Endodermal cell (in vitro differentiated cells): ENCODE results near the gene SPAG6. TPM values are rescaled to one million over a fixed set of nuclear protein-coding genes. Genes with fewer than 3 reads are reported as not detected.

Experiments
- DNase-seq: peaks from one replicate; pipeline ENCODE4 v3.0.0-alpha.2; 2017
- H3K27ac ChIP-seq: 2 replicates; pipeline ENCODE4 v1.5.1; 2013; ENCODE audit warnings: mild to moderate bottlenecking, low read depth, low read length, moderate library complexity
- H3K27me3 ChIP-seq: 2 replicates; pipeline ENCODE4 v1.6.1; 2013; ENCODE audit warnings: mild to moderate bottlenecking, low read length, moderate library complexity; ENCODE audit not compliant: insufficient read depth, control insufficient read depth, poor library complexity, severe bottlenecking
- H3K36me3 ChIP-seq: 2 replicates; pipeline ENCODE4 v1.7.0; 2013; ENCODE audit warnings: mild to moderate bottlenecking, low read length, moderate library complexity; ENCODE audit not compliant: control insufficient read depth, insufficient read depth
- H3K4me1 ChIP-seq: one replicate; pipeline ENCODE4 v1.7.0; 2013; ENCODE audit warnings: low read length; ENCODE audit not compliant: control insufficient read depth, insufficient read depth
- H3K4me3 ChIP-seq: 2 replicates; pipeline ENCODE4 v1.5.1; 2013; ENCODE audit warnings: mild to moderate bottlenecking, low read length, moderate library complexity
- H3K9ac ChIP-seq: 2 replicates; pipeline ENCODE4 v1.6.1; 2013; ENCODE audit warnings: mild to moderate bottlenecking, low read length, moderate library complexity; ENCODE audit not compliant: poor library complexity, severe bottlenecking; ENCODE audit errors: extremely low read depth
- H3K9me3 ChIP-seq: 2 replicates; pipeline ENCODE4 v1.6.1; 2013; ENCODE audit warnings: mild to moderate bottlenecking, low read length, moderate library complexity; ENCODE audit not compliant: control insufficient read depth
- H3K27ac Mint-ChIP-seq: 2 replicates; pipeline ENCODE4 v1.8.0; 2020; ENCODE audit warnings: mixed read lengths
- H3K27me3 Mint-ChIP-seq: 2 replicates; pipeline ENCODE4 v1.8.0; 2021; ENCODE audit warnings: mild to moderate bottlenecking, mixed read lengths; ENCODE audit not compliant: insufficient read depth
- H3K36me3 Mint-ChIP-seq: 2 replicates; pipeline ENCODE4 v1.8.0; 2020; ENCODE audit warnings: low read depth, mixed read lengths
- H3K4me1 Mint-ChIP-seq: 2 replicates; pipeline ENCODE4 v1.8.0; 2020; ENCODE audit warnings: mixed read lengths
- H3K4me3 Mint-ChIP-seq: 2 replicates; pipeline ENCODE4 v1.8.0; 2020; ENCODE audit warnings: mild to moderate bottlenecking, moderate library complexity, mixed read lengths
- H3K9me3 Mint-ChIP-seq: 2 replicates; pipeline ENCODE4 v1.8.0; 2020; ENCODE audit warnings: mild to moderate bottlenecking, mixed read lengths
- WGBS, 2 experiments: methylation state at CpG; one replicate each; pipeline versions ENCODE4 v1.1.5 to v1.1.7; 2013; ENCODE audit warnings: missing lambda C conversion rate in 2 of 2, mixed read lengths in 1 of 2; ENCODE audit not compliant: insufficient coverage in 1 of 2, insufficient read length in 1 of 2; 5-methylcytosine and 5-hydroxymethylcytosine counted together
- total RNA-seq, 2 donors: library from RNA; stranded (reverse); fragmentation: NEBNext Ultra II Directional in 1 of 2; extraction: Animal tissue kit (Norgen Biotek cat#: 25700) in 1 of 2; gene quantifications; 2 replicates in 1 of 2; 3 replicates in 1 of 2; pipeline ENCODE4 v1.2.1, GENCODE V29; 2021
- TF ChIP-seq, protein P1 (sequence below): fragments of 200-600 bp; sonication (generic); conservative IDR thresholded peaks from 2 replicates; pipeline ENCODE4 v1.5.0; 2021; ENCODE audit warnings: antibody characterized with exemption, mild to moderate bottlenecking

SPAG6 gene
- total RNA-seq, 2 donors from 2014 or later, result 1.1 to 2.1 TPM

- WGBS, 2 experiments, result 90 to 94% methylated on average over 3 to 5 of the region's 5 CpGs
Observed at GRCh38 chr10:22464966-22465629, 119.8 kb downstream of the SPAG6 start.

GRCh38 chr10:22466763-22467334 is 121.6 kb downstream of the SPAG6 start:
- H3K27ac ChIP-seq, result no peak overlapping the region
- TF ChIP-seq, protein P1, sequence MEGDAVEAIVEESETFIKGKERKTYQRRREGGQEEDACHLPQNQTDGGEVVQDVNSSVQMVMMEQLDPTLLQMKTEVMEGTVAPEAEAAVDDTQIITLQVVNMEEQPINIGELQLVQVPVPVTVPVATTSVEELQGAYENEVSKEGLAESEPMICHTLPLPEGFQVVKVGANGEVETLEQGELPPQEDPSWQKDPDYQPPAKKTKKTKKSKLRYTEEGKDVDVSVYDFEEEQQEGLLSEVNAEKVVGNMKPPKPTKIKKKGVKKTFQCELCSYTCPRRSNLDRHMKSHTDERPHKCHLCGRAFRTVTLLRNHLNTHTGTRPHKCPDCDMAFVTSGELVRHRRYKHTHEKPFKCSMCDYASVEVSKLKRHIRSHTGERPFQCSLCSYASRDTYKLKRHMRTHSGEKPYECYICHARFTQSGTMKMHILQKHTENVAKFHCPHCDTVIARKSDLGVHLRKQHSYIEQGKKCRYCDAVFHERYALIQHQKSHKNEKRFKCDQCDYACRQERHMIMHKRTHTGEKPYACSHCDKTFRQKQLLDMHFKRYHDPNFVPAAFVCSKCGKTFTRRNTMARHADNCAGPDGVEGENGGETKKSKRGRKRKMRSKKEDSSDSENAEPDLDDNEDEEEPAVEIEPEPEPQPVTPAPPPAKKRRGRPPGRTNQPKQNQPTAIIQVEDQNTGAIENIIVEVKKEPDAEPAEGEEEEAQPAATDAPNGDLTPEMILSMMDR, result no peak
- 89 to 91% methylated on average over 1 to 3 of the region's 3 CpGs for WGBS, 2 experiments
- no peaks in the 10 kb centered on the region for H3K36me3 ChIP-seq
- H3K4me1 ChIP-seq, result no peaks in the 10 kb centered on the region
- Mint-ChIP-seq H3K27me3 (peaks cover 24% of the 10 kb centered on the region), H3K36me3 (no peaks in the 10 kb centered on the region), H3K27ac (no peak overlapping the region), H3K9me3 (no peaks in the 10 kb centered on the region), H3K4me1 (peaks cover 4% of the 10 kb centered on the region), H3K4me3 (no peak overlapping the region)
- DNase-seq, result no peak
- H3K27me3 ChIP-seq, result peaks cover 24% of the 10 kb centered on the region
- H3K4me3 ChIP-seq, result no peak overlapping the region
- no peak overlapping the region for H3K9ac ChIP-seq
- no peaks in the 10 kb centered on the region for H3K9me3 ChIP-seq

More at GRCh38 chr10:22464966-22465629, 119.8 kb downstream of the SPAG6 start:
- H3K36me3 Mint-ChIP-seq, result no peaks in the 10 kb centered on the region
- Histone ChIP-seq H3K27me3 (peaks cover 11% of the 10 kb centered on the region), H3K9ac (no peak overlapping the region), H3K4me3 (no peak overlapping the region), H3K36me3 (no peaks in the 10 kb centered on the region), H3K4me1 (no peaks in the 10 kb centered on the region), H3K9me3 (no peaks in the 10 kb centered on the region), H3K27ac (no peak overlapping the region)
- TF ChIP-seq, protein P1, result no peak
- no peak overlapping the region for H3K4me3 Mint-ChIP-seq
- no peak for DNase-seq
- no peak overlapping the region for H3K27ac Mint-ChIP-seq
- H3K27me3 Mint-ChIP-seq, result peaks cover 12% of the 10 kb centered on the region
- peaks cover 4% of the 10 kb centered on the region for H3K4me1 Mint-ChIP-seq
- H3K9me3 Mint-ChIP-seq, result no peaks in the 10 kb centered on the region

Other genes starting within 250 kb of the SPAG6 start
- gene EBLN1, start 127.5 kb upstream of the SPAG6 start, total RNA-seq, result not detected
- 10 to 100 TPM; 10.4 to 14.9 TPM for gene COMMD3, start 29.1 kb upstream of the SPAG6 start, total RNA-seq
- gene BMI1, start 24.4 kb upstream of the SPAG6 start, total RNA-seq, result 10 to 100 TPM; 12.2 to 15.5 TPM